ENCODE measurements around the gene YAF2. TPM values are rescaled to one million over a fixed set of nuclear protein-coding genes. Genes with fewer than 3 reads are reported as not detected.
"Not testable (repeated sequence)": the region's sequence is repeated elsewhere in the genome, so short reads cannot be mapped to it uniquely, and the experiment has no call there.

The YAF2 gene
- total RNA-seq, 2 donors from 2014 or later = 17.6 to 27.0 TPM

GRCh38 chr12:42216737-42217136 lies 21.3 kb downstream of the YAF2 start:
- no peak overlapping the region for H3K27ac ChIP-seq
- TF ChIP-seq CTCF (IDR thresholded peaks at IDR 0.05) = no peak
- TF ChIP-seq POLR2A (IDR thresholded peaks at IDR 0.05) = no peak
- H3K4me3 ChIP-seq = no peak overlapping the region
- DNase-seq (no peak), ATAC-seq (no peak)
- H3K4me1 ChIP-seq = no peaks in the 10 kb centered on the region
- H3K27me3 ChIP-seq = no peaks in the 10 kb centered on the region
- no peaks in the 10 kb centered on the region for H3K36me3 ChIP-seq (replicated peaks in 1 of 2; ENCODE audit: insufficient read depth in 1 of 2, low read depth in 2 of 2)
- WGBS, 2 donors = 81 to 89% methylated on average over 1 of the region's 1 CpG
- intact Hi-C loops (cut with DNase I) = no loop called here
- no peaks in the 10 kb centered on the region for H3K9me3 ChIP-seq

GRCh38 chr12:42215759-42216158 lies 22.3 kb downstream of the YAF2 start:
- H3K4me1 ChIP-seq; DNase-seq; H3K36me3 ChIP-seq (replicated peaks in 1 of 2; ENCODE audit: insufficient read depth in 1 of 2, low read depth in 2 of 2); ATAC-seq; H3K27ac ChIP-seq; H3K9me3 ChIP-seq; H3K27me3 ChIP-seq; H3K4me3 ChIP-seq; intact Hi-C loops (cut with DNase I): not testable (repeated sequence)
- WGBS, 2 donors = 97% methylated on average over 4 of the region's 4 CpGs

GRCh38 chr12:42213954-42214426 lies 24.1 kb downstream of the YAF2 start:
- intact Hi-C loops (cut with DNase I) = no loop called here
- Histone ChIP-seq H3K4me3 (no peak overlapping the region), H3K9me3 (no peaks in the 10 kb centered on the region), H3K27ac (no peak overlapping the region), H3K36me3 (replicated peaks in 1 of 2; ENCODE audit: insufficient read depth in 1 of 2, low read depth in 2 of 2) (no peaks in the 10 kb centered on the region), H3K4me1 (no peaks in the 10 kb centered on the region), H3K27me3 (no peaks in the 10 kb centered on the region)
- 6 to 11% methylated on average over 2 of the region's 2 CpGs for WGBS, 2 donors
- ATAC-seq = peak; percentile 78
- TF ChIP-seq CTCF (IDR thresholded peaks at IDR 0.05) = no peak
- DNase-seq = peak; percentile 73 to 84 (median 80)

DNA sequence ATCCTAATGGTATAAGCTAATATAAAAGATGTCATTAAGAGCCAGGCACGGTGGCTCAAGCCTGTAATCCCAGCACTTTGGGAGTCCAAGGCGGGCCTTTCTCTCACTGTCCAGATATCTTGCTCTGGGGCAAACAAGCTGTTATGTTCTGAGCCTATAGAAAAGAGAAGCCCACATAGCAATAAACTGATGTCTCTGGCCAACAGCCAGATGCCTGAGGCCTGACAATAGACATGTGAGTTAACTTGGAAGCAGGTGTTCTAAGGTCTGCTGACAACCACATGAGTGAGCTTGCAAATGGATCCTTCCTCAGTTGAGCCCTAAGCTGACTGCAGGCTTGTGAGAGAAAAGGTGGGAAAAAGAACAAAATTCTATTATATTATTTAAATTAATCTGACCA lies 25.0 kb downstream of the YAF2 start:
- intact Hi-C loops (cut with DNase I) = no loop called here
- 87 to 96% methylated on average over 2 of the region's 2 CpGs for WGBS, 2 donors
- DNase-seq (no peak), ATAC-seq (no peak)
- H3K4me3 ChIP-seq = no peak overlapping the region
- no peaks in the 10 kb centered on the region for H3K36me3 ChIP-seq (replicated peaks in 1 of 2; ENCODE audit: insufficient read depth in 1 of 2, low read depth in 2 of 2)
- H3K9me3 ChIP-seq = no peaks in the 10 kb centered on the region
- H3K4me1 ChIP-seq = no peaks in the 10 kb centered on the region
- TF ChIP-seq POLR2A (IDR thresholded peaks at IDR 0.05) (no peak), CTCF (IDR thresholded peaks at IDR 0.05) (no peak)
- no peaks in the 10 kb centered on the region for H3K27me3 ChIP-seq
- H3K27ac ChIP-seq = no peak overlapping the region

DNA sequence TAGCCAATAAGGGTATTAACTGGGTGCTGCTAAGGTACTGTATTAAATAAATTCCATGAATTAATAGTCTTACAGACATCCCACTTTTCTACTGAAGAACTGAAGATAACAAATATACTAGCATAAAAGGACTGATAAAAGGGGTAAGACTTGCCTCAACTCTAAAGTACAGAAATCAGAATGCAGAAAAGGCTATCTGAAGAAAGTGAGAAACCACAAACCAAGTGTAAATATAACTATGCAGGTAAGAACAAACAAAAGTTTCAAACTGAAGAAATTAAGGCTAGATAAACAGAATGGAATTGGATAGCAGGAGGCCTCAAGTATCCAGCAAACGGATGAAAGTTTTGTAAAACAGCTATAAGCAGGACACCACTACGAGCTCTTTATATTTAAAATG lies 29.5 kb downstream of the YAF2 start:
- intact Hi-C loops (cut with DNase I) = no loop called here

More for the DNA sequence above, 29.5 kb downstream of the YAF2 start:
- no peaks in the 10 kb centered on the region for H3K9me3 ChIP-seq
- H3K27me3 ChIP-seq = no peaks in the 10 kb centered on the region
- no peak for TF ChIP-seq POLR2A (IDR thresholded peaks at IDR 0.05)
- TF ChIP-seq CTCF (IDR thresholded peaks at IDR 0.05) = no peak
- no peaks in the 10 kb centered on the region for H3K4me1 ChIP-seq
- no peak overlapping the region for H3K27ac ChIP-seq
- H3K36me3 ChIP-seq (replicated peaks in 1 of 2; ENCODE audit: insufficient read depth in 1 of 2, low read depth in 2 of 2) = no peaks in the 10 kb centered on the region
- WGBS, 2 donors = 79% methylated on average over 2 of the region's 2 CpGs
- ATAC-seq (no peak), DNase-seq (no peak)
- H3K4me3 ChIP-seq = no peak overlapping the region

All from body of pancreas (tissue), 4 donors.